Heart right ventricle (tissue), 16 donors: Measurements from ENCODE around the gene CTNND2. TPM values are rescaled to one million over a fixed set of nuclear protein-coding genes. Genes with fewer than 3 reads are reported as not detected.

Experiments
- ATAC-seq, 8 donors: fragments of 200-7000 bp; cut with Tn5 transposase; one replicate each; pipeline ENCODE4 v1.9.1; 2020; ENCODE audit warnings: mild to moderate bottlenecking in 8 of 8, moderate library complexity in 8 of 8, moderate number of reproducible peaks in 1 of 8
- DNase-seq, 2 donors: peaks; one replicate each; pipeline ENCODE4 v3.0.0-alpha.2; 2020
- H3K27ac ChIP-seq, 10 donors: fragments of 200-600 bp; sonication (generic) in 2 of 10; one replicate each; pipeline versions ENCODE4 v1.5.0 to v1.8.0; 2020 to 2022; ENCODE audit warnings: mild to moderate bottlenecking in 3 of 10
- H3K27me3 ChIP-seq, 7 donors: fragments of 200-600 bp; one replicate each; pipeline ENCODE4 v1.8.0; 2021 to 2022; ENCODE audit warnings: mild to moderate bottlenecking in 2 of 7
- H3K36me3 ChIP-seq, 9 donors: fragments of 200-600 bp; sonication (generic) in 1 of 9; one replicate each; pipeline versions ENCODE4 v1.5.0 to v1.8.0; 2020 to 2022; ENCODE audit warnings: mild to moderate bottlenecking in 2 of 9
- H3K4me1 ChIP-seq, 9 donors: fragments of 200-600 bp; sonication (generic) in 1 of 9; one replicate each; pipeline versions ENCODE4 v1.5.0 to v1.8.0; 2020 to 2022; ENCODE audit warnings: mild to moderate bottlenecking in 4 of 9
- H3K4me3 ChIP-seq, 10 donors: fragments of 200-600 bp; sonication (generic) in 2 of 10; one replicate each; pipeline versions ENCODE4 v1.5.0 to v1.8.0; 2020 to 2022; ENCODE audit warnings: mild to moderate bottlenecking in 7 of 10, moderate library complexity in 2 of 10
- H3K9me3 ChIP-seq, 11 donors: fragments of 200-600 bp in 10 of 11; sonication (generic) in 2 of 11; one replicate each; pipeline versions ENCODE4 v1.5.0 to v1.8.0; 2013 to 2022; ENCODE audit warnings: mild to moderate bottlenecking in 2 of 11, control low read depth in 1 of 11, moderate library complexity in 1 of 11
- WGBS, 2 donors: extraction: QIAGEN DNeasy Blood & Tissue Kit; methylation state at CpG; one replicate each; pipeline ENCODE4 v1.1.7; 2013; ENCODE audit warnings: inconsistent platforms in 1 of 2; 5-methylcytosine and 5-hydroxymethylcytosine counted together
- intact Hi-C, 10 donors: fragments of 100-400 bp; cut with DNase I; formaldehyde crosslinking; loops; one replicate each; pipeline versions ENCODE4 v1.11.1 to v1.14.2; 2022
- polyA plus RNA-seq, 2 donors: library from polyadenylated mRNA; stranded (reverse); fragments of 200-250 nt; gene quantifications; one replicate each; pipeline ENCODE4 v1.2.3, GENCODE V29; 2013
- total RNA-seq, 10 donors: library from RNA; stranded (reverse); fragmentation: NEBNext Ultra II Directional in 3 of 10; extraction: Animal tissue kit (Norgen Biotek cat#: 25700) in 3 of 10; gene quantifications; one replicate each; pipeline versions ENCODE4 v1.2.1 to v1.2.4, GENCODE V29; 2021 to 2023
- TF ChIP-seq, protein P1 (sequence below), 9 donors: fragments of 200-600 bp; sonication (generic) in 2 of 9; IDR thresholded peaks; one replicate each; pipeline versions ENCODE4 v1.5.0 to v1.8.0; 2021 to 2022; ENCODE audit warnings: antibody characterized with exemption in 9 of 9, mild to moderate bottlenecking in 5 of 9, moderate library complexity in 1 of 9
- donor health status: Arrhythmogenic right ventricular cardiomyopathy.
- donor health status: ischemic (EF 13 %, LVEDD 7.1; RV severe dilation, severe dysfunction).
- donor health status: healthy with polysubstance abuse.
- donor health status: DM: no; HTN: yes; CAD: no.
- donor health status: DM: no; HTN: no; CAD: no.
- donor health status: ischemic (EF 25% LVEDD 6.9; RV normal size, moderate dysfunction).
- donor health status: ischemic (EF 25% LVEDD 5.7; RV mildly dilated, moderate dysfunction).
- donor health status: healthy.
- donor health status: DM: yes; HTN: yes; CAD: no.
- donor health status: Ischemic cardiomyopathy.
- donor health status: ischemic (EF 35%, LVEDD 5.7; RV mildly dilated, moderate dysfunction).
- donor health status: nonischemic (EF 11% LVEDD 7.7; RV severe dilation, severe dysfunction).
- donor health status: DM: yes; HTN: yes; CAD: no.
- donor health status: PGD.
- donor health status: ischemic (EF 29% LVEDD 5.4; RV normal size, mild dysfunction).
- donor health status: nonischemic (EF 23%, LVEDD 6.1; RV moderate dilation, normal function).

CTNND2 gene
- total and polyA plus RNA-seq, 12 donors = 1.1 to 29.6 (median 9.9) TPM

DNA sequence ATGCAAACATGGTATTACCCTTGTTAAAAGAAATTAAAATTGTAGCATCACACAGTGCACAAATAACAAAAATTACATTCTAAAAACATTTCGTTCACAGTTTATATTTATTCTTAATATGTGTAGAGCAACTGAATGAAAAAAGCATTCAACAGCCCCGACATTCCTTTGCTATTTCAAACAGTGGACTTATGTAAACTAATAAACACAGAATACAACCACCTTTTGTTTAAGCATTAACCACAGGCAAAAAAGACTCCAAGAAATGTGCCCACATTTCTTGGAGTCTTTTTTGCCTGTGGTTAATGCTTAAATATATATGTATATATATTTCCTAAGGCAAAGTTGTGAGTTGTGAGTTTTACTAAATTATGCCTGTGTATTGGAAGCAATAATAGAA lies 610.7 kb downstream of the CTNND2 start:
- ATAC-seq = no peak
- WGBS, 2 donors = 57 to 58% methylated on average over 2 of the region's 2 CpGs

DNA sequence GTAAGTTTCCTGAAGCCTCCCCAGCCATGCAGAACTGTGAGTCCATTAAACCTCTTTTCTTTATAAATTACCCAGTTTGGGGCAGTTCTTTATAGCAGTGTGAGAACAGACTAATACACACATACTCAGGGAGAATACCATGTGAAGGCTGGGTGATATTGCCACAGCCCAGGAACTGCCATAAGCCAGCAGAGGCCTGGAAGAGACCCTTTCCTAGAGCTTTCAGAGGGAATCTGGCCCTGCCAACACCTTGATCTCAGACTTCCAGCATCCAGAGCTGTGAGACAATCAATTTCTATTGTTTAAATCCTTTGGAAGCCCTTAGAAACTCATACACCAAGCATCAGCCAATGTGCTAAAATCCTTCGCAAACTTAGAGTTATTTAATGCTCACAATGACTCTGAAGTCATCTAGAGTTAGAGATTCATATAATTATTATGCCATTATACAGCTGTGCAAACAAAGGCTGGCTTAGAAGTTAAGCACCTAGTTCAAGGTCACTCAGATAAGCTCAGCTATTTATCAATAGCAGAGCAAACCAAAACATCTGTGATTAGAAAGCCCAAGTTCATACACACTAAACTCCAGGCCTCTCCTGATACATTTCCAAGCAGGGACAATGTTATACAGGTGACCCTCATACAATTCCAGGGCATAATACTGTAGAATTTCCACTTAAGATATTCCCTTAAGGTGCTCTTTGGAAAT lies 611.4 kb downstream of the CTNND2 start:
- Histone ChIP-seq H3K36me3 (no peaks in the 10 kb centered on the region), H3K27me3 (no peaks in the 10 kb centered on the region), H3K27ac (no peak overlapping the region), H3K4me1 (peaks cover 0 to 5% (median 0%) of the 10 kb centered on the region in 9 donors), H3K9me3 (no peaks in the 10 kb centered on the region), H3K4me3 (no peak overlapping the region)
- TF ChIP-seq, protein P1, sequence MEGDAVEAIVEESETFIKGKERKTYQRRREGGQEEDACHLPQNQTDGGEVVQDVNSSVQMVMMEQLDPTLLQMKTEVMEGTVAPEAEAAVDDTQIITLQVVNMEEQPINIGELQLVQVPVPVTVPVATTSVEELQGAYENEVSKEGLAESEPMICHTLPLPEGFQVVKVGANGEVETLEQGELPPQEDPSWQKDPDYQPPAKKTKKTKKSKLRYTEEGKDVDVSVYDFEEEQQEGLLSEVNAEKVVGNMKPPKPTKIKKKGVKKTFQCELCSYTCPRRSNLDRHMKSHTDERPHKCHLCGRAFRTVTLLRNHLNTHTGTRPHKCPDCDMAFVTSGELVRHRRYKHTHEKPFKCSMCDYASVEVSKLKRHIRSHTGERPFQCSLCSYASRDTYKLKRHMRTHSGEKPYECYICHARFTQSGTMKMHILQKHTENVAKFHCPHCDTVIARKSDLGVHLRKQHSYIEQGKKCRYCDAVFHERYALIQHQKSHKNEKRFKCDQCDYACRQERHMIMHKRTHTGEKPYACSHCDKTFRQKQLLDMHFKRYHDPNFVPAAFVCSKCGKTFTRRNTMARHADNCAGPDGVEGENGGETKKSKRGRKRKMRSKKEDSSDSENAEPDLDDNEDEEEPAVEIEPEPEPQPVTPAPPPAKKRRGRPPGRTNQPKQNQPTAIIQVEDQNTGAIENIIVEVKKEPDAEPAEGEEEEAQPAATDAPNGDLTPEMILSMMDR (IDR thresholded peaks at IDR 0.05) = no peak
- DNase-seq (no peak), ATAC-seq (no peak)
- 85 to 91% methylated on average over 1 of the region's 1 CpG for WGBS, 2 donors
- intact Hi-C loops = no loop called here

More for the DNA sequence above, 610.7 kb downstream of the CTNND2 start:
- no peaks in the 10 kb centered on the region for H3K27me3 ChIP-seq
- intact Hi-C loops = no loop called here
- peaks cover 0 to 5% (median 0%) of the 10 kb centered on the region in 9 donors for H3K4me1 ChIP-seq
- H3K4me3 ChIP-seq = no peak overlapping the region
- TF ChIP-seq, protein P1 (IDR thresholded peaks at IDR 0.05) = no peak
- H3K9me3 ChIP-seq = no peaks in the 10 kb centered on the region
- H3K27ac ChIP-seq = no peak overlapping the region
- H3K36me3 ChIP-seq = no peaks in the 10 kb centered on the region
- no peak for DNase-seq

DNA sequence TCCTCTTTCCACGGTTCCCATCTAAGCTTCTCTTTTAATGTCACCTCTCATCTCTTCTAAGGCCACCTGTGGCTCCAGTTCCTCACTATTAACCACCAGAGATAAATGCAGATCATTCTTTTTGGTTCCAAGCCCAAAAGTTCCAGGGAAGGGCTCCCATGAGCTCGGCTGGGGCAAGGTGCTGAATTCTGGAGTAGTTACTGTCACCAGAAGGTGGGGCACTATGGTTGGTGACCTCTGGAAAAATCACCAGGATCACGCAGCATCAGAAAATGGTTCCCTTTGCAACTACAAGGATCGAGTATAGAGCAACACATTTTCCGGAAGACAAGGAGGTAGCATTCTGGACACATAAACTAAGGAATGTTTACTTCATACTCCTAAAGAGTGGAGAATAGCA lies 614.5 kb downstream of the CTNND2 start:
- DNase-seq = no peak
- intact Hi-C loops = loop anchor here in 1 of 10 donors (10.0 kb wide), 1 partner anchor 325 kb away; no protein-coding TSS in a partner anchor
- Histone ChIP-seq H3K36me3 (no peaks in the 10 kb centered on the region), H3K27ac (no peak overlapping the region), H3K4me3 (no peak overlapping the region), H3K4me1 (peaks cover 0 to 5% (median 0%) of the 10 kb centered on the region in 9 donors), H3K9me3 (peaks cover 0 to 8% (median 0%) of the 10 kb centered on the region in 11 donors), H3K27me3 (no peaks in the 10 kb centered on the region)
- ATAC-seq = peak in 1 of 8 donors; percentile 17
- WGBS, 2 donors = 71 to 79% methylated on average over 5 of the region's 5 CpGs
- TF ChIP-seq, protein P1 (IDR thresholded peaks at IDR 0.05) = no peak

DNA sequence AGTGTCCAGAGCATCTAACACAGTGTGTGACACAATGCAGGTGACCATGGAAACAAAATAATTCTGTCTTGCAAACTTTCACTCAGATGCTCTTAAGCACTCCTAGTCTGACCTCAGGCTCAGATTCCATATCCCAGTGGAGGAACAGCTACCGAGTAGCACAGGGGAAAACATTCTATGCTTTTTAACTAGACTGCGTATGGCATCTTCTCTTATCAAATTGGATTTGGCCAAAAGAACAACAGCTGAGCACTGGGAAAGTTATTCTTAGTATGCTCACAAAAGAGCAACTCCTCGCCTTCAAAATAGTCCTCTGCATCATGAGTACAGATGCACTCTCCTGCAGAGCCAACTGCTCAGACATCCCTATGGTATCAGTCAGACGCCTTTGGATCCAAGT lies 615.0 kb downstream of the CTNND2 start:
- TF ChIP-seq, protein P1 (IDR thresholded peaks at IDR 0.05) = no peak
- DNase-seq (no peak), ATAC-seq (peak in 6 of 8 donors; percentile 19 to 85 (median 50))
- intact Hi-C loops = loop anchor here in 1 of 10 donors (10.0 kb wide), 1 partner anchor 326 kb away; no protein-coding TSS in a partner anchor
- H3K4me3 ChIP-seq = no peak overlapping the region
- H3K27ac ChIP-seq = no peak overlapping the region
- 14 to 24% methylated on average over 4 of the region's 4 CpGs for WGBS, 2 donors
- H3K9me3 ChIP-seq = peaks cover 0 to 13% (median 0%) of the 10 kb centered on the region in 11 donors
- no peaks in the 10 kb centered on the region for H3K36me3 ChIP-seq
- no peaks in the 10 kb centered on the region for H3K27me3 ChIP-seq
- peaks cover 0 to 5% (median 0%) of the 10 kb centered on the region in 9 donors for H3K4me1 ChIP-seq
